GM21576 (cell line): ENCODE measurements around the gene CAMK2B.

Source experiments
- ATAC-seq: cut with Tn5 transposase; IDR thresholded peaks from one replicate; pipeline ENCODE4 v1.9.1; 2021; ENCODE audit warnings: mild to moderate bottlenecking, moderate library complexity; ENCODE audit not compliant: unreplicated experiment

CAMK2B gene

GRCh38 chr7:44275957-44276570, 49.3 kb downstream of the CAMK2B start:
- ATAC-seq = no peak

GRCh38 chr7:44275146-44275545, 50.2 kb downstream of the CAMK2B start:
- ATAC-seq = no peak

DNA sequence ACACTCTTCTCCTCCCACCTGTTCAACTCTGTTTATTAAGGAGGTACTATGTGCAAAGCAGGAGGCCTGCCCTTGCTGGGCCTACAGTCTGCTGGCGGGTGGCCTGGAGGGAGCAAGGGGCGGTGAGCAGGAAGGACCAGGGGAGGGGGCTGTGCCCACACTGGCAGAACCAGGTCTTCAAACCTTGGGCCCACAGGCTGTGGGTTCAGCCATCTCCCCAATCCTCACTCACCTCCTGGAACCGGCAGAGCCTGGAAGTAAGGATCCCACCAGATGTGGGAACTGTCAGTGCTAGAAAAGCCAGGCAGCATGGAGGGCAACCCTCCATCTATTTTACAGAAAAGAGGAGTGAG, 50.8 kb downstream of the CAMK2B start:
- ATAC-seq = no peak

DNA sequence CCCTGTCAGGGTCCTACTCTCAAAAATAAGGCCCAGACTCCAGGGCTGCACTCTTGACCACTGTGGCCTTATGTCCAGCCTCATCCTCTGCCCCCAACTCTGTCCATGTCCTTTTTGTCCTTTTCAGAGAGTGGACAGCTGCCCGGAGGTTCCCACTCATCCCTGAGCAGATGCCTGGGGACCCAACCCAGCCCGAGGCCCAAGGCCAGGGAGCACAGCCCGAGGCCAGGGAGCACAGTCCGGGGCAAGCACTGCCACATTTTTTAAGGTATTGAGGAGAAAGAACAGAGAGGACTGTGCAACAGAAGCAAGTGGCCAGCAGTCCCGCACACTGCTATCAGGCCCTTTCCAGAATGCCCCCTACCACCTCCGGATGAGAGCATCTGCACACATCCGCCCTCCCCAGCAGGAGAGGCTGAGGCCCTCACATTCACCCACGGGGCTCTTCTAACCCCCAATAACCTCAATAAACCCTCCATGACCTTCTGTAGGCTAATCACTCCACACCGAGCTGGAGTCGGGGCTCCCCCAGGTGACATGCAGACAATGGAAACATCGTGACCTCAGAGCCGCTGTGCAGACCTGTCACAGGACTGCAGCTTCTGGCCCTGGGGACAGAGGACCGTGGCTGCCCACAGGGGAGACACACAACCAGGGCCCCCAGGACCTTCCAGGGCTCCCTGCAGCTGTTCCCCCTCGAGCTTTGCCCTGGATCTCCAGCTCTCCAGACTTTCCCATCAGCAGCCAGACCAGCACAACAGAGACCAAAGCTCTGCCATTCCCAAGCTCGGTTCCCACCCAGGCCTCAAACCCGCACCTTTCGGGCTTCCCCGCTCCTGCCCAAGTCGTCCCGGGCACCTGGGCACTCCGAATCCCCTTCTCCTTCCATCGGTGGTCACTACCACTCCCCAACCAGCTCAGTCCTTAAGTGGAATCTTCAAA, 51.4 kb downstream of the CAMK2B start:
- ATAC-seq = no peak

DNA sequence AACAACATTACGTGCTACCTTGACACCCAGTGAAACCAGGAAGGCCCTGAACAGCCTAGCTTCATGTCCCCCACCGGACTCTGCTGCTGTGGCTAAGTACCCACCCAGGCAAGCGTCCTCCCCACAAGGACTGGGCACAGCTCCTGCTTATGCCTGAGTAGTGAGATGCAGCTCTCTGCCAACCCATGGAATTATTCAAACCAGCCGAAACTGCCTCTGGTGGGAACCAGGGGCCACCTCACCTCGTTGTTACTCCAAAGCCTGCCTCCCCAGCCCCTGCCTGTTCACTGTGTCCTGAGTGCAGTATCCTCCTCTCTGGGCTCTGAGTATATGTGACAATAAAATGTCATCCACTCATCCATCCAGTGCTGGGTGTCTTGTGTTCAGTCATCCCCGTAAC, 52.4 kb downstream of the CAMK2B start:
- no peak for ATAC-seq

- no peak for ATAC-seq
These were observed 52.9 kb downstream of the CAMK2B start for GRCh38 chr7:44272456-44272855.

GRCh38 chr7:44269943-44270493, 55.4 kb downstream of the CAMK2B start:
- no peak for ATAC-seq

DNA sequence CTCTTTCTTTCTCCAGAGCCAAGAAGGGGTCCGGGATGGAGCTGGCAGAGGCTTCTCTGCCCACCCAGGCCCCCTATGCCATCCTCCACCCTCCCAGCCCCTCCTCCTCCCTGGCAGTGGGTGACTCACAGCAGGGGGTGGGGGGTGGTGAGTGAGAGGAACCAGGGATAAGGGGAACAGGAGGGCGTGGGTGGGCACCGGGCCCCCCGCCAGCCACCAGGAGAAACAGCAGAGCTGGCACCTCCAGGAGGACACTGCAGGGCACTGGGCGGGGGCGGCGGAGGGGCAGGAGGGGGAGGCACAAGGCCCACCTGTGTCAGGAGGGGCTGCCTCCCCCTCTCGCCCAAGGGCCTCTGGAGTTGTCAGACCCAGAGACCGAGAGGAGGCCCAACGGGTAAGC, 56.0 kb downstream of the CAMK2B start:
- ATAC-seq = no peak

- no peak for ATAC-seq
These were observed 56.7 kb downstream of the CAMK2B start for GRCh38 chr7:44268671-44269070.

- ATAC-seq = no peak
These were observed 57.5 kb downstream of the CAMK2B start for GRCh38 chr7:44267719-44268421.

- no peak for ATAC-seq
These were observed 58.2 kb downstream of the CAMK2B start for GRCh38 chr7:44267178-44267577.

- ATAC-seq = no peak
These were observed 58.9 kb downstream of the CAMK2B start for GRCh38 chr7:44266526-44266925.

DNA sequence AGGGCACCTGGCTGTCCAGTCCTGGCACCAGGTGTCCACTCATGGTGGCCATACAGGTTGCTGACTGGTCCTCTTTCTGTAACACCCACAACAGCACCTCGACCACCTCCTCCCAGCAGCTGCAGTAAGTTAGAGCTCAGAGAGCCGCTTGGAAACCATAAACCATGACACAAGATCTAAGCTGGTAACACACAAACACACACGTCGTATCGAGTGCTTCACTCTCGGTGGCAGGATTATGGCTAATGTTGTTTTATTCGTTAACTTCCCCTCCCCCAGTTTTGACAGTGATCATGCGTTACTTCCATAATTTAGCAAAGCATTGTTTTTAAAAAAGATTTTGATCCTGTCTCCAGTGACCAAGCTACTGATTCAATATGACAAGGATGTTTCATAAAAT, 59.7 kb downstream of the CAMK2B start:
- no peak for ATAC-seq

DNA sequence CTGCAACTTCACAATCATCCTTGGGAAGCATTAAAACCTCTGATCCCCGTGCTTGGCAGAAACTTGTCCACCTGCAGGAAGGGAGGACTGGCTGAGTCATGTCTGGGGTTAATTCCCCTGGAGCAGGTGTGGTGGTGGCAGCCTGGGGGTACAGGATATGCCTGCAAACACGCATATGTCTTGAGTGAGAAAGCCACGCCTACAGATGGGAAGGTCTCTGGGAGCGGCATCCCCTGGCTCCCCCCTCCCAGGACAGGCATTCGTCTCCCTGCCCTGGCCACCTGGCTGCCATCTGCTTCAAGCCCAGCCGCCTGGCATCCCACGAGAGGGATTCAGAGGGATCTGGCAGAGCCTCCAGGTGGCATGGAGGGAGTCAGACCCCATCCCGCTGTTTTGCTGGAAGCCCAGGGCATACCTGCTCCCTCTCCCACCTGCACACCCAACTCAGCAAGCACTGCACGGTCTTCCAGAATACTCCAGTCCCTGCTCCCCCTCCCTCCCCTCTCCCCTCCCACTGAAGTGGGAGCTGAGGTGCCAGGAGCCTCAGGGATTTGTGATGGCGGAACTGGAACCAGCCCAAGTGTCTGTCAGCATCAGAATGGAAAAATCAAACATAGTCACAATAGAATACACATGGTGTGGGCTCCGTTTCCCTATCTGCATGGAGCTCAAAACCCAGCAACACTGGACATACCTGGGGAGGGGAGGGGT, 61.0 kb downstream of the CAMK2B start:
- no peak for ATAC-seq

DNA sequence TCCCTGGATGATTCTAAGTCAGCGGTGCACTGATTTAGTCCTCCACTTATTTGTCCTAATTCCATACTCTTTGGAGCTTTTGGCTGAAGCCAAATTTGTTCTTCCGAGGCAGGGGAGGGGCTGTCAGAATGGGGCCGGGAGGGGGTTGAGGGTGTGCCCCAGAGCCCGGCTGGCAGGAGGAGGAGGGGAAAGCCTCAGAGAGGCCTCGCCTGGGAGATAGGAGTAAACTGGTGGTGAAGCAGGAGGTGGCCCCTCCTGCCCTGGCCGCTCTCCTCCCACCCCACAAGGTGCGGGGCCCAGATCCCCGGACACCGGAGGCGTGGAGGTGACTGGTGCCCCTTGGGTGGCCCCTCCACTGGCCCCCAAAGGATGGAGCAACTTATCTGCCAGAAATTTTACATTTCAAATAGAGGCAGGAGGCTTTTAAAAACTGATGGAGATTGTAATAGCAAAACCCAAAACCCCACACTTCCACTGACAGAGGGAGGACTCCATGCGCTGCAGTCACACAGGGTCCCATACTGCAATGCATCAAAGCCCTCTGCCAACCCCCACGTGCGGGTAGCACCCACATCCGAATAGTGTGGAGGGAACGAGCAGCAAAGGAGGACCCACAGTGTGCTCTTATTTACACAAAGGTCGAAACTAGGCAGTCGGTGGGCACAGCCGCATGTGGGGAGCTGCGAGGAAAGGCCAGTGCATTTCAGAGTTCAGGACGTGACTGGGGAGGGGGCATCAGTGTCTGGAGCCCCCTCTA, 61.9 kb downstream of the CAMK2B start:
- ATAC-seq = no peak

GRCh38 chr7:44262031-44262430, 63.4 kb downstream of the CAMK2B start:
- ATAC-seq = no peak

GRCh38 chr7:44261240-44261639, 64.2 kb downstream of the CAMK2B start:
- no peak for ATAC-seq

DNA sequence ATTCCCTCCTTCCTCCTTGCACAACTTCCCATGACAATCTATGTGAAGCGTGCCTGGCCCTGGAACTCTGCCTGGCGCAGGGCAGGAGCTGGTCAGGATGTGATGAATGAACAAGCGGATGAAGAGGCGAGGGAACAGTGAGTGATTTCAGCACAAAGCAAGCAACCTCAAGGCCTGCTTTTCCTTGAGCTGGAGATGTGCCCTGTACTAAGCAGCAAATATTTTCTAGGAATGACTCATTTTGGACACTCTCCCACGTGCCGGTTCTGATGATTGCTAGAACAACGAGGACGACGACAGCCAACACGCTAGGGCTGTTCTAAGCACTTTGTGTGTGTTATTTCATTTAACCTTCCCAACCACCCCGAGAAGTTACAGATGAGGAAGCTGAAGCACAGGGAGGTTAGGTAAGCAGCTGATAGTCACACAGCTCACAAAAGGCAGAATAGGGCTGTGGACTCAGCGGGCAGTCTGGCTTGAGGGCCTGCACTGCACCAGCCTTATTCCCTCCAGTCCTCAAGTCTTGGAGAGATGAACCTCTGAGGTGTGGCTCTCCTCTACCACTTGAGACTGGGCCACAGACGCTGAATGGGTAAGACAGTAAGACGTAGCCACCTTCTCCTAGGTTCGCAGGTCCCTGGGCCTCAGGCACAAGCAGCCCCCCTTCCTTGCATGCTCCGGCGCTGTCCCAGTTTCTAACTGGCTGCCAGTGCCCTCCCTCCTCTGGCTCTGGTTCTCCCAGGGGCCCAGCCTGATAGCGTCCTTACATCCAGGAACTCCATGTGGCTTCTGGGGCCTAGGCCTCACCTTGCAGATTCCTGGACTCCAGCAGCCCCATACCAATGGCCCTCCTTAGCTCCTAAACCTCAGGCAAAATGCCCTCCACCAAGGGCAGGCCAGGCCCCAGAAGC, 65.6 kb downstream of the CAMK2B start:
- no peak for ATAC-seq

DNA sequence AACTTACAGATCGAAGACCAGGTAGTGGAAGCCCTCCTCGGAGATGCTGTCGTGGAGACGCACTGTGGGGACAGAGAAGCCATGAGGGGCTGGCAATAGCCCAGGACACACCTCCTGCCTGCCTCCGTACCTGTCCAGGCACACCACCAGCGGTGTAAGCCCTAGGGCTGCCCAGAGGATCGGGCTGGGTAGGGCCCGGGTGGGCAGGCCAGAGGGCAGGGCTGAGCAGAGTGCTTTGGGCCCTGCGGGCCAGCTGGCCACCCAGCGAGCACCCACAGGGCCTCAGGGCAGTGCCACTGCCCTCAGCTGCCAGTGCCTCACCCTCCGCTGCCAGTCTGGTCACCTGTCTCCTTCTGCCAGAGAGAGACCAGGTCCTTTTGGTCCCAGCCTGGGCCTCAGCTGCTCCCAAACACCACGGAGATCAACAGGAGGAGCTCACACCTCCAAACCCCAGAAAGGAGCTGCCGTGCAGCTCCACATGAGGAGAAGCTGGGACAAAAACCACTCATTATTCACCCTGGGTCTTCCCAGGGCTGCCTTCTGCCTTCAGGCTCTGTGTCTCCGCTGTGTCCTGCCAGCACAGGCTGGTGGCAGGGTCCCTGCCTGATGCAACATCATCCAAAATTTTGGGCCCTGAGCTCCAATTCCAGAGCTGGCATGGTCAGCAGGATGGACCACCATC, 66.4 kb downstream of the CAMK2B start:
- ATAC-seq = no peak
